ENCODE data around the gene PRDM5. TPM values are rescaled to one million over a fixed set of nuclear protein-coding genes. Genes with fewer than 3 reads are reported as not detected.

The PRDM5 gene
- total and polyA plus RNA-seq, 9 donors: 8.1 to 53.8 (median 36.3) TPM

GRCh38 chr4:120672558-120673147 lies 249.9 kb downstream of the PRDM5 start:
- TF ChIP-seq CTCF (IDR thresholded peaks at IDR 0.05): no peak
- no peak for TF ChIP-seq EP300 (IDR thresholded peaks at IDR 0.05)
- Histone ChIP-seq H3K36me3 (no peaks in the 10 kb centered on the region), H3K4me1 (ENCODE audit: insufficient read depth) (no peaks in the 10 kb centered on the region), H3K4me3 (no peak overlapping the region), H3K27ac (no peak overlapping the region), H3K27me3 (no peaks in the 10 kb centered on the region), H3K9me3 (peaks cover 0 to 8% of the 10 kb centered on the region in 2 donors)
- intact Hi-C loops (cut with DNase I): no loop called here
- 77 to 91% (median 90%) methylated on average over 5 of the region's 5 CpGs for WGBS, 3 donors
- DNase-seq: no peak

DNA sequence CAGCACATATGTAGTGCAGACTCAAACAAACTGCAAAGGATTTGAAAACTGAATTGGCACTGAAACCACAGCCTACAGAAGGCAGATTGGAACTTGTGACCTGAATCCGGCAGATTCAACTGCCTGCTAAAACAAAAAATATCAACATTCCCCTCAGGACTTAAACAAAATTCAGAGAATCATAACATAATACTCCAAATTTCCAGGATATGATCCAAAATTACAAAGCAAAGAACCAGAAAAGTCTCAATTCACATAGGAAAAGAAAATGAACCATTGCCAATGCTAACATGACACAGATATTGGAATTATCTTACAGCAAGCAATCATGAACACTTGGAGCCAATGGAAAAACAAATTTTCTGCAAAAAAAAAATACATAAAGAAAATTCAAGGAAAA lies 250.4 kb downstream of the PRDM5 start:
- Histone ChIP-seq H3K4me1 (ENCODE audit: insufficient read depth) (no peaks in the 10 kb centered on the region), H3K27me3 (no peaks in the 10 kb centered on the region), H3K4me3 (no peak overlapping the region), H3K27ac (no peak overlapping the region), H3K36me3 (no peaks in the 10 kb centered on the region), H3K9me3 (peaks cover 0 to 8% of the 10 kb centered on the region in 2 donors)
- 0 to 10% (median 0%) methylated on average over 1 of the region's 1 CpG for WGBS, 3 donors
- intact Hi-C loops (cut with DNase I): no loop called here
- TF ChIP-seq EP300 (IDR thresholded peaks at IDR 0.05): no peak
- no peak for TF ChIP-seq POLR2A (IDR thresholded peaks at IDR 0.05)
- TF ChIP-seq CTCF (IDR thresholded peaks at IDR 0.05): no peak
- no peak for DNase-seq

- no peak for DNase-seq
- no peak for TF ChIP-seq POLR2A (IDR thresholded peaks at IDR 0.05)
- no peak for TF ChIP-seq EP300 (IDR thresholded peaks at IDR 0.05)
- TF ChIP-seq CTCF (IDR thresholded peaks at IDR 0.05): no peak
- Histone ChIP-seq H3K27me3 (no peaks in the 10 kb centered on the region), H3K27ac (no peak overlapping the region), H3K4me3 (no peak overlapping the region), H3K4me1 (ENCODE audit: insufficient read depth) (no peaks in the 10 kb centered on the region), H3K9me3 (peaks cover 0 to 8% of the 10 kb centered on the region in 2 donors), H3K36me3 (no peaks in the 10 kb centered on the region)
- intact Hi-C loops (cut with DNase I): no loop called here
- WGBS, 3 donors: 84 to 93% (median 90%) methylated on average over 3 of the region's 3 CpGs
Observed at GRCh38 chr4:120671538-120671937, 251.0 kb downstream of the PRDM5 start.

DNA sequence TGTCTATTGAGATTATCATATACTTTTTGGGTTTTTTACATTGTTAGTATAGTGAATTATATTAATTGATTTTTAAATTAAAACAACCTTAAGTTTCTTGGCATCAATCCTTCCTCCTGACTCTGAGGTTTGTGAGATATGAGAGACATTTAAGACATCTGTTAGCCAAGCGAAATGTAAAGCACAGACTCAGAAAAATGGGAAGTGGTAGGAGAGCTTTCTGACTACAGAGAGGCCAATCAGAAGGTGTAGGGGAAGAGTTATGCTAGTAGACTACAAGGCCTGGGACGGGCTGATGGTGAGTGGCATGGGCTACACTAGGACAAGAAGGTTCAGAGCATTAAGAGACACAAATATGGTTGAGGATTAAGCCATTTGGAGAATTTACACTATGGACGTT lies 255.4 kb downstream of the PRDM5 start:
- Histone ChIP-seq H3K4me1 (ENCODE audit: insufficient read depth) (no peaks in the 10 kb centered on the region), H3K36me3 (no peaks in the 10 kb centered on the region), H3K9me3 (peaks cover 0 to 4% of the 10 kb centered on the region in 2 donors), H3K27ac (no peak overlapping the region), H3K27me3 (no peaks in the 10 kb centered on the region), H3K4me3 (no peak overlapping the region)
- intact Hi-C loops (cut with DNase I): no loop called here
- 95 to 97% (median 95%) methylated on average over 3 of the region's 3 CpGs for WGBS, 3 donors
- no peak for DNase-seq
- TF ChIP-seq EP300 (IDR thresholded peaks at IDR 0.05) (no peak), POLR2A (IDR thresholded peaks at IDR 0.05) (no peak), CTCF (IDR thresholded peaks at IDR 0.05) (no peak)
